ENCODE results near the gene UBAC2.

The UBAC2 gene

DNA sequence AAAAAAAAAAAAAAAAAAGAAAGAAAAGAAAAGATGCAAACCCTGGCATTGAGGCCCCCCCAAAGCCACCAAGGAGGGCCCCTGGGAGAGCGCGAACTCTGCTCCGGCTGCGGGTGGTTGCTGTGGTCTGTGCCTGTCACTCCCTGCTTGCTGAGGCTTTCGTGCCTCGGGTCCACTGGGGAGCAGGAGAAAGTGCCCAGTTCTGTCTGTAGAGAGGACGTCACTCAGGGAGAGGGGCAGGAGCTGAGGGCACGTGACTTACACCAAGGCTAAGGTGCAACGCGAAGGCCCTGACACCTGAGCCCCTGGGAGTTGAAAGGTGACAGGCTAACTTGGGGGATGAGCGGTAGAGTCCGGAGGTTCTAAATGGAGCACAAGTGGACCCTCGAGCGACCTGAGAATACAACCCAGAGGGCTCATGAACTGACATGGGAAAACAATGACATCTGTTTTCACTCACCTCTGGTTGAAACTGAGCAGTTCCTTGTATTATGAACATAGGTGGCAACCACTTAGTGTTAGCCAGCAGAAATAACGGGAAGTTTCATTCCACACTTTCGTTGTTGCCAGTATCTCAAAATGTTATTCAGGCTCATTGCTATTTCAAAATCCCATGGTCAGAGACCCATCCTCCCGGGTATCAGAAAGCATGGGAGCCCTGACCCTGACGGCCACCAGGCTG, 231.4 kb downstream of the UBAC2 start:
- CTCF ChIA-PET = interaction anchor here (1.2 to 3.5 kb wide), 3 partner anchors 8 to 45 kb away, joined by 4 to 17 read pairs (median 4); no protein-coding TSS in a partner anchor
- TF ChIP-seq, protein P1, sequence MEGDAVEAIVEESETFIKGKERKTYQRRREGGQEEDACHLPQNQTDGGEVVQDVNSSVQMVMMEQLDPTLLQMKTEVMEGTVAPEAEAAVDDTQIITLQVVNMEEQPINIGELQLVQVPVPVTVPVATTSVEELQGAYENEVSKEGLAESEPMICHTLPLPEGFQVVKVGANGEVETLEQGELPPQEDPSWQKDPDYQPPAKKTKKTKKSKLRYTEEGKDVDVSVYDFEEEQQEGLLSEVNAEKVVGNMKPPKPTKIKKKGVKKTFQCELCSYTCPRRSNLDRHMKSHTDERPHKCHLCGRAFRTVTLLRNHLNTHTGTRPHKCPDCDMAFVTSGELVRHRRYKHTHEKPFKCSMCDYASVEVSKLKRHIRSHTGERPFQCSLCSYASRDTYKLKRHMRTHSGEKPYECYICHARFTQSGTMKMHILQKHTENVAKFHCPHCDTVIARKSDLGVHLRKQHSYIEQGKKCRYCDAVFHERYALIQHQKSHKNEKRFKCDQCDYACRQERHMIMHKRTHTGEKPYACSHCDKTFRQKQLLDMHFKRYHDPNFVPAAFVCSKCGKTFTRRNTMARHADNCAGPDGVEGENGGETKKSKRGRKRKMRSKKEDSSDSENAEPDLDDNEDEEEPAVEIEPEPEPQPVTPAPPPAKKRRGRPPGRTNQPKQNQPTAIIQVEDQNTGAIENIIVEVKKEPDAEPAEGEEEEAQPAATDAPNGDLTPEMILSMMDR (IDR thresholded peaks at IDR 0.05; ENCODE audit: control extremely low read depth, extremely low read depth, low read depth, missing control alignments) = no peak
- peak; percentile 57 for DNase-seq (ENCODE audit: extremely low spot score)
- POLR2A ChIA-PET = interaction anchor here (0.6 kb wide), 3 partner anchors 9 to 865 kb away, joined by 3 to 5 read pairs (median 4); no protein-coding TSS in a partner anchor

GRCh38 chr13:99432609-99433542, 232.2 kb downstream of the UBAC2 start:
- CTCF ChIA-PET = interaction anchor here (0.6 to 8.7 kb wide), 8 partner anchors 7 to 256 kb away, joined by 3 to 450 read pairs (median 34); no protein-coding TSS in a partner anchor
- POLR2A ChIA-PET = no interaction called here
- TF ChIP-seq, protein P1 (IDR thresholded peaks at IDR 0.05; ENCODE audit: control extremely low read depth, extremely low read depth, low read depth, missing control alignments) = peak; percentile 1
- peak; percentile 74 for DNase-seq (ENCODE audit: extremely low spot score)

DNA sequence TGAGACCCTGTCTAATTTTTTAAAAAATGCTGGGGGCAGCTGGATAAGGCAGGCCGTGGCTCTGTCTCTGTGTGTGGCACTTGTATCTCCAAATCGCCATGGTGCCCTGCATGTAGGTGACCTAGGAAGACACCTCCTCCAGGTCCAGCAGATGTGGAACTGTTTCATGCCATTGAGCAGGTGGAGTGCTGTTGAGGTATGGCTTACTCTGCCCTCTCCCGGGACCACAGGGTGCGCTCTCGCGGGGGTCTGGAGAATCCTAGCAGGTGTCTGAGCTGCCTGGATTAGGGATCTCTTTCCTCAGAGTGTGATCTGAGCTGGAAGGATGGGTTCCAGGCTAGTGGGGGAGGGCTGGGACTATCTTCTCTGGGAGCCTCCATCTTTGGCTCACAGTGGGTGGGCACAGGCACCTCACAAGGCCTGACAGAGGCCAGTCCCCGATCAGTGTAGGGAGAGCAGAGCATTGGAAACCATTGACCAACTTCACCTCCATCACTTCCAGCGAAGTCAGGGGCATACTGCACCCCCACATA, 233.0 kb downstream of the UBAC2 start:
- TF ChIP-seq, protein P1 (IDR thresholded peaks at IDR 0.05; ENCODE audit: control extremely low read depth, extremely low read depth, low read depth, missing control alignments) = peak; percentile 4
- CTCF ChIA-PET = interaction anchor here (0.6 to 8.7 kb wide), 8 partner anchors 11 to 257 kb away, joined by 3 to 450 read pairs (median 30); no protein-coding TSS in a partner anchor
- no peak for DNase-seq (ENCODE audit: extremely low spot score)

GRCh38 chr13:99434258-99434788, 233.7 kb downstream of the UBAC2 start:
- TF ChIP-seq, protein P1 (IDR thresholded peaks at IDR 0.05; ENCODE audit: control extremely low read depth, extremely low read depth, low read depth, missing control alignments) = peak; percentile 7
- CTCF ChIA-PET = interaction anchor here (1.0 to 8.7 kb wide), 14 partner anchors 12 to 258 kb away, joined by 3 to 450 read pairs (median 12); partner anchors contain the start of gene TM9SF2
- no peak for DNase-seq (ENCODE audit: extremely low spot score)
- POLR2A ChIA-PET = interaction anchor here (0.6 to 1.4 kb wide), 3 partner anchors 9 to 47 kb away, joined by 3 to 5 read pairs (median 3); no protein-coding TSS in a partner anchor

More for the DNA sequence above, 233.0 kb downstream of the UBAC2 start:
- POLR2A ChIA-PET = interaction anchor here (1.4 kb wide), 1 partner anchor 8 kb away, joined by 5 read pairs; no protein-coding TSS in a partner anchor

DNA sequence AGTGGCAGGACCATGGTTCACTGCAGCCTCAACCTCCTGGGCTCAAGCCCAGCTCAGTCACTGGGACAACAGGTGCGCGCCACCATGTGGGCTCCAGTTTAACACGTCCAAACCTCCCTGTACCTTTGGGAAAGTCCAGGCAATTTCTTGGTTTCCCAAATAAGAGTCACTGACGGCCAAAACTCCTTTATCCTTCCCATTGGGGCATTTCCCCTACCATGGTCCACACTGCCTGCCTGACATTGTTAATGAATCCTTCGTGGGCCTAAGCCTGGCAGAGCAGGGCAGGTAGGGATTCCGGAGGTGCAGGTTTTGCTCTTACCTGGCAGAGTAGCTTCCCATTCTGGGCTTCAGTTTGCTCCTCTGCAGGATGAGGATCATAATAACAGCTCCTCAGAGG, 234.5 kb downstream of the UBAC2 start:
- TF ChIP-seq, protein P1 (IDR thresholded peaks at IDR 0.05; ENCODE audit: control extremely low read depth, extremely low read depth, low read depth, missing control alignments) = peak; percentile 26
- POLR2A ChIA-PET = interaction anchor here (0.5 to 2.0 kb wide), 4 partner anchors 9 to 40 kb away, joined by 3 to 5 read pairs (median 4); no protein-coding TSS in a partner anchor
- no peak for DNase-seq (ENCODE audit: extremely low spot score)
- CTCF ChIA-PET = interaction anchor here (0.8 to 8.7 kb wide), 21 partner anchors 12 to 1076 kb away, joined by 3 to 450 read pairs (median 12); partner anchors contain the start of gene TM9SF2
